Neuronal stem cell (in vitro differentiated cells): Measurements from ENCODE around the gene CMC4.

ENCODE experiments used
- DNase-seq: peaks from one replicate; pipeline ENCODE4 v3.0.0-alpha.2; 2013; ENCODE audit warnings: low spot score
- H2AFZ ChIP-seq: one replicate; pipeline ENCODE4 v1.6.1; 2013; ENCODE audit warnings: mild to moderate bottlenecking, low read length, inconsistent platforms
- H2AK5ac ChIP-seq: 2 replicates; pipeline ENCODE4 v1.6.1; 2013; ENCODE audit warnings: low read depth, mild to moderate bottlenecking, inconsistent platforms, low read length, moderate library complexity, mixed read lengths
- H2BK120ac ChIP-seq: 2 replicates; pipeline ENCODE4 v1.6.1; 2013; ENCODE audit warnings: low read depth, mild to moderate bottlenecking, inconsistent platforms, low read length, moderate library complexity, mixed read lengths
- H2BK12ac ChIP-seq: one replicate; pipeline ENCODE4 v1.6.1; 2013; ENCODE audit warnings: low read length, inconsistent platforms
- H2BK15ac ChIP-seq: 2 replicates; pipeline ENCODE4 v1.6.1; 2013; ENCODE audit warnings: mild to moderate bottlenecking, low read length, inconsistent platforms, mixed read lengths
- H2BK5ac ChIP-seq: one replicate; pipeline ENCODE4 v1.6.1; 2013; ENCODE audit warnings: inconsistent platforms, mild to moderate bottlenecking, low read length, moderate library complexity
- H3K14ac ChIP-seq: one replicate; pipeline ENCODE4 v1.6.1; 2013; ENCODE audit warnings: low read length, inconsistent platforms
- H3K18ac ChIP-seq: 2 replicates; pipeline ENCODE4 v1.6.1; 2013; ENCODE audit warnings: low read length, inconsistent platforms
- H3K23ac ChIP-seq: 2 replicates; pipeline ENCODE4 v1.6.1; 2013; ENCODE audit warnings: low read depth, mild to moderate bottlenecking, mixed read lengths, low read length, inconsistent platforms; ENCODE audit not compliant: poor library complexity
- H3K27ac ChIP-seq: replicated peaks from 3 replicates; pipeline ENCODE4 v1.5.1; 2013; ENCODE audit warnings: low read length, inconsistent platforms
- H3K27me3 ChIP-seq, 3 experiments: 2 replicates each; pipeline ENCODE4 v1.6.1; 2013; ENCODE audit warnings: low read length in 3 of 3, mild to moderate bottlenecking in 2 of 3, inconsistent platforms in 1 of 3, low read depth in 1 of 3, mixed read lengths in 1 of 3, moderate library complexity in 1 of 3; ENCODE audit not compliant: control insufficient read depth in 3 of 3, insufficient read depth in 3 of 3
- H3K36me3 ChIP-seq, 2 donors: replicated peaks in 1 of 2; 2 replicates each; pipeline ENCODE4 v1.6.1; 2013; ENCODE audit warnings: low read length in 2 of 2; ENCODE audit not compliant: control insufficient read depth in 2 of 2, insufficient read depth in 2 of 2
- H3K4ac ChIP-seq: 2 replicates; pipeline ENCODE4 v1.6.1; 2013; ENCODE audit warnings: inconsistent platforms, mild to moderate bottlenecking, low read length, moderate library complexity
- H3K4me1 ChIP-seq, 2 donors: 1 replicate in 1 of 2; 2 replicates in 1 of 2; pipeline ENCODE4 v1.6.1; 2013; ENCODE audit warnings: low read length in 2 of 2, low read depth in 1 of 2; ENCODE audit not compliant: control insufficient read depth in 2 of 2, insufficient read depth in 1 of 2
- H3K4me2 ChIP-seq: one replicate; pipeline ENCODE4 v1.6.1; 2013; ENCODE audit warnings: mild to moderate bottlenecking, low read length, inconsistent platforms; ENCODE audit not compliant: insufficient read depth, poor library complexity, severe bottlenecking
- H3K4me3 ChIP-seq, 2 donors: 2 replicates each; pipeline ENCODE4 v1.5.1; 2013; ENCODE audit warnings: low read length in 2 of 2, mild to moderate bottlenecking in 2 of 2, inconsistent platforms in 1 of 2, moderate library complexity in 1 of 2
- H3K79me1 ChIP-seq: one replicate; pipeline ENCODE4 v1.6.1; 2013; ENCODE audit warnings: low read depth, mild to moderate bottlenecking, inconsistent platforms, low read length, moderate library complexity
- H3K9ac ChIP-seq: one replicate; pipeline ENCODE4 v1.6.1; 2013; ENCODE audit warnings: mild to moderate bottlenecking, low read depth, low read length, inconsistent platforms; ENCODE audit not compliant: poor library complexity
- H3K9me3 ChIP-seq, 2 donors: replicated peaks in 1 of 2; 2 replicates each; pipeline versions ENCODE3 to v1.6.1; 2013; ENCODE audit warnings: low read length in 2 of 2, mild to moderate bottlenecking in 2 of 2, inconsistent platforms in 1 of 2, low read depth in 1 of 2, mixed read lengths in 1 of 2, moderate library complexity in 1 of 2; ENCODE audit not compliant: control insufficient read depth in 2 of 2, insufficient read depth in 1 of 2
- H4K8ac ChIP-seq: one replicate; pipeline ENCODE4 v1.6.1; 2013; ENCODE audit warnings: low read depth, mild to moderate bottlenecking, inconsistent platforms, low read length, moderate library complexity
- H4K91ac ChIP-seq: one replicate; pipeline ENCODE4 v1.6.1; 2013; ENCODE audit warnings: low read length, low read depth, mild to moderate bottlenecking, inconsistent platforms; ENCODE audit not compliant: poor library complexity
- WGBS, 2 donors: extraction: QIAGEN DNeasy Blood & Tissue Kit; methylation state at CpG; one replicate each; pipeline ENCODE4 v1.1.7; 2013; ENCODE audit warnings: missing lambda C conversion rate in 2 of 2, mixed read lengths in 1 of 2; ENCODE audit not compliant: insufficient read length in 2 of 2, insufficient replicate concordance in 1 of 2; ENCODE audit errors: extremely low coverage in 2 of 2; 5-methylcytosine and 5-hydroxymethylcytosine counted together

CMC4 gene

DNA sequence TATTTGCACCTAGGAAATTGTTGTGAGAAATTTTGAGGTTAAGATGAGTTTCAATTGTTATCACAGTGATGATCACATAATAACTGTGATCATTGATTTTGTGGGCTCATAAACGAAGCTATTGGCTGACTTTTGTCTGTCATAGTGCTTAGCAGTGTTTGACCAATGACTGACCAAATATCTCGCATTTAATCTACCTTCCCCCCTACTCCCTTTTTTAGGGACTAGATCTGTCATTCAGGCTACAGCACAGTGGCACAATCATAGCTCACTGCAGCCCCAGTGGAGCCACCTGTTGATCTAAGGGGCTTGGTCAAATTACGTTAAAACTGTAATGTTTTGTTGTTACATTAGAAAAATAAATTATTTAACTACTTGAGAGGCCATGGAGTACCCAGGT, 42.8 kb downstream of the CMC4 start:
- Histone ChIP-seq H4K91ac (no peak overlapping the region), H3K23ac (no peak overlapping the region), H3K14ac (no peak overlapping the region), H3K4me1 (no peaks in the 10 kb centered on the region), H2BK120ac (no peak overlapping the region), H3K9me3 (peaks cover 0 to under 1% of the 10 kb centered on the region in 2 donors), H4K8ac (no peak overlapping the region), H2AFZ (no peak overlapping the region), H3K9ac (no peak overlapping the region), H3K4me2 (no peak overlapping the region), H2BK5ac (no peak overlapping the region), H3K27me3 (no peaks in the 10 kb centered on the region), H3K4ac (no peak overlapping the region), H3K79me1 (no peaks in the 10 kb centered on the region), H3K36me3 (no peaks in the 10 kb centered on the region), H3K18ac (no peak overlapping the region), H3K4me3 (peak overlapping the region in 1 of 2 donors; percentile 77), H2AK5ac (no peak overlapping the region), H2BK15ac (no peak overlapping the region), H2BK12ac (no peak overlapping the region), H3K27ac (no peak overlapping the region)
- no CpG with 5 or more reads among the region's 3 CpGs for WGBS, 2 donors
- DNase-seq: no peak

GRCh38 chrX:155027509-155028066, 43.3 kb downstream of the CMC4 start:
- H3K18ac ChIP-seq: no peak overlapping the region
- H3K14ac ChIP-seq: no peak overlapping the region
- H4K91ac ChIP-seq: no peak overlapping the region
- no peak overlapping the region for H3K23ac ChIP-seq
- H3K9ac ChIP-seq: no peak overlapping the region
- H3K4me1 ChIP-seq: no peaks in the 10 kb centered on the region
- H3K4me3 ChIP-seq: peak overlapping the region; percentile 77 to 92
- H3K36me3 ChIP-seq: no peaks in the 10 kb centered on the region
- no peaks in the 10 kb centered on the region for H3K9me3 ChIP-seq
- H2BK5ac ChIP-seq: no peak overlapping the region
- peak overlapping the region; percentile 56 for H3K4me2 ChIP-seq
- no peaks in the 10 kb centered on the region for H3K27me3 ChIP-seq
- H3K4ac ChIP-seq: no peak overlapping the region
- no peak overlapping the region for H2BK15ac ChIP-seq
- H2AFZ ChIP-seq: peak overlapping the region; percentile 89
- no peak overlapping the region for H2AK5ac ChIP-seq
- no peaks in the 10 kb centered on the region for H3K79me1 ChIP-seq
- no CpG with 5 or more reads among the region's 14 CpGs for WGBS, 2 donors
- H3K27ac ChIP-seq: peak overlapping the region; percentile 81
- no peak overlapping the region for H4K8ac ChIP-seq
- H2BK120ac ChIP-seq: no peak overlapping the region
- no peak overlapping the region for H2BK12ac ChIP-seq
- DNase-seq: no peak

GRCh38 chrX:155026727-155027508, 44.0 kb downstream of the CMC4 start, which contains the start of gene FUNDC2:
FUNDC2 (plus strand) TSS chrX:155026844; CDS start chrX:155026939, 95 bp downstream.
- Histone ChIP-seq H2BK120ac (no peak within 1 kb of the TSS), H3K4me3 (peak within 1 kb of the TSS; percentile 77 to 92), H3K27ac (peak within 1 kb of the TSS; percentile 81), H3K36me3 (no peaks in the 10 kb centered on the region), H2BK5ac (no peak within 1 kb of the TSS), H2BK12ac (no peak within 1 kb of the TSS), H3K23ac (no peak within 1 kb of the TSS), H3K9ac (peak within 1 kb of the TSS; percentile 70), H3K18ac (peak within 1 kb of the TSS; percentile 80), H2BK15ac (no peak within 1 kb of the TSS), H3K9me3 (no peaks in the 10 kb centered on the region), H2AK5ac (no peak within 1 kb of the TSS), H3K4me1 (no peaks in the 10 kb centered on the region), H2AFZ (peak within 1 kb of the TSS; percentile 89), H3K4ac (no peak within 1 kb of the TSS), H3K14ac (no peak within 1 kb of the TSS), H3K27me3 (no peaks in the 10 kb centered on the region), H4K91ac (no peak within 1 kb of the TSS), H3K4me2 (peak within 1 kb of the TSS; percentile 56), H4K8ac (no peak within 1 kb of the TSS), H3K79me1 (no peaks in the 10 kb centered on the region)
- peak; percentile 81 for DNase-seq
- WGBS, 2 donors: no CpG with 5 or more reads among the region's 82 CpGs

DNA sequence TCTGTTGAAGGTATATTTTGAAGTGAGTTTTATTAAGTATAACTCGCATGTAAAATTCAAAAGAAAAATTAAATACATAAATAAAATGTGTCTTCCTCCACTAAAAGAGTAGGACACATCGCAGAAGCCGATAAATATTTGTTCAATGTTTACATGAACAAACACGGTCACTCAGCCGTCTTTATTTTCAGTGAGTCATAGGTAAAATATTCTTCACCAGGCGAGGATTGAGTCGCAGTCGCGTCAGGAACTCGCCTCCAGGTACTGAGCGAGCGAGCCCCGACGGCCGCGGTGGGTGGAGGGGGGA, 44.6 kb downstream of the CMC4 start:
- Histone ChIP-seq H3K18ac (no peak overlapping the region), H2AFZ (peak overlapping the region; percentile 89), H3K14ac (no peak overlapping the region), H3K9ac (no peak overlapping the region), H3K27me3 (no peaks in the 10 kb centered on the region), H3K27ac (peak overlapping the region; percentile 61), H3K79me1 (no peaks in the 10 kb centered on the region), H4K8ac (no peak overlapping the region), H3K9me3 (no peaks in the 10 kb centered on the region), H2BK12ac (no peak overlapping the region), H2AK5ac (no peak overlapping the region), H2BK15ac (no peak overlapping the region), H3K23ac (no peak overlapping the region), H2BK5ac (no peak overlapping the region), H3K4me2 (no peak overlapping the region), H2BK120ac (no peak overlapping the region), H3K36me3 (no peaks in the 10 kb centered on the region), H3K4ac (no peak overlapping the region), H4K91ac (no peak overlapping the region), H3K4me1 (no peaks in the 10 kb centered on the region), H3K4me3 (peak overlapping the region; percentile 72 to 77)
- no peak for DNase-seq
- WGBS, 2 donors: no CpG with 5 or more reads among the region's 16 CpGs
